ENCODE data around the gene APH1A.

DNA sequence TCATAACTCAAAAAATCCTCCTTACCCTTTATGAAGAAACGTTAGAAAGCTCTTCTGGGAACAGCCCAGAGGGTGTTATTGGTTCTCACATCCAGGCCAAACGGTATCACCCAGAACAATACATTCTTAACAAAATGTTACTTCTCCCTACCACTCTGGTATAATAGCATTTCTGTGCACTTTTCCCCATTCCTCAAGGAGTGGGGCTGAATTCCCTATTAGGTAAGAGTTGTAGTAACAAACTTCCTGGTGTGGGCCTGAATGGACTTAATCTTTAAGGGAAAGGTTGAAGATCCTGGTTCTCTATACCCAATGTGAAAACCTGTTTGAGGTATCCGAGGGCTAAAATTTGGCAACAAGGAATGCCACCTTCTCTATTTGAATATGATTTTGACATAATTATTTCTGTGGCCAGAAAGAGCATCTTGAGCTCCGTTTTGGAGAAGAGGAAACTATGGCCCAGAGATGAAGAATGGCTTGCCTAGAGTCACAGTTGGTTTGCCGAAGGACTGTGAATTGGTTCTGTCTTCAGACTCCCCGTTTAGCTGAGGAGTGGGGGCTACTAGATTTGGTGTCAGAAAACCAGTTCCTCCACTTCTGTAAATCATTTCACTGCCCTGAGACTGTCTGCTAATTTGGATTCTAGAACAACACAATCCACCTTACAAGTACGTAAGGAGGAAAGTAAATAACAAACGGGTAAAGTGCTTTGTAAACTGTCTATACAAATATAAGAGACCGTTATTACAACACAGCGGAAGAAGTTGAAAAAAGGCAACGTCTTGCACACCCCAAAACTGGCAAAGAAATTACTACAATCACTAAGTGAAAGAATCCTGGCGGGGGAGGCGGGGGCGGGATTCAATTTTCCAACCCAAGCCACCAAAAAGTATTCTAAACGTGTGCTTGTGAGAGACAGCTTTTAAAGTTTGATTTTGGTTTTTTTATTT is 35.2 kb downstream of the APH1A start:
- TF ChIP-seq, protein P1, sequence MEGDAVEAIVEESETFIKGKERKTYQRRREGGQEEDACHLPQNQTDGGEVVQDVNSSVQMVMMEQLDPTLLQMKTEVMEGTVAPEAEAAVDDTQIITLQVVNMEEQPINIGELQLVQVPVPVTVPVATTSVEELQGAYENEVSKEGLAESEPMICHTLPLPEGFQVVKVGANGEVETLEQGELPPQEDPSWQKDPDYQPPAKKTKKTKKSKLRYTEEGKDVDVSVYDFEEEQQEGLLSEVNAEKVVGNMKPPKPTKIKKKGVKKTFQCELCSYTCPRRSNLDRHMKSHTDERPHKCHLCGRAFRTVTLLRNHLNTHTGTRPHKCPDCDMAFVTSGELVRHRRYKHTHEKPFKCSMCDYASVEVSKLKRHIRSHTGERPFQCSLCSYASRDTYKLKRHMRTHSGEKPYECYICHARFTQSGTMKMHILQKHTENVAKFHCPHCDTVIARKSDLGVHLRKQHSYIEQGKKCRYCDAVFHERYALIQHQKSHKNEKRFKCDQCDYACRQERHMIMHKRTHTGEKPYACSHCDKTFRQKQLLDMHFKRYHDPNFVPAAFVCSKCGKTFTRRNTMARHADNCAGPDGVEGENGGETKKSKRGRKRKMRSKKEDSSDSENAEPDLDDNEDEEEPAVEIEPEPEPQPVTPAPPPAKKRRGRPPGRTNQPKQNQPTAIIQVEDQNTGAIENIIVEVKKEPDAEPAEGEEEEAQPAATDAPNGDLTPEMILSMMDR (conservative IDR thresholded peaks at IDR 0.05 in 1 of 2, IDR thresholded peaks at IDR 0.05 in 1 of 2; ENCODE audit: extremely low read depth in 1 of 2, insufficient read depth in 1 of 2, low read depth in 1 of 2, low read length in 2 of 2): no peak
- no peak for TF ChIP-seq EZH2 (IDR thresholded peaks at IDR 0.05; ENCODE audit: borderline replicate concordance, low read length)
